ENCODE results near the gene SLC12A7.
A peak's percentile ranks its signal among the peaks of the same experiment; 100 is the strongest.

SLC12A7 gene

GRCh38 chr5:1090538-1090937 is 21.3 kb downstream of the SLC12A7 start (continued):
- TF ChIP-seq, protein P1, sequence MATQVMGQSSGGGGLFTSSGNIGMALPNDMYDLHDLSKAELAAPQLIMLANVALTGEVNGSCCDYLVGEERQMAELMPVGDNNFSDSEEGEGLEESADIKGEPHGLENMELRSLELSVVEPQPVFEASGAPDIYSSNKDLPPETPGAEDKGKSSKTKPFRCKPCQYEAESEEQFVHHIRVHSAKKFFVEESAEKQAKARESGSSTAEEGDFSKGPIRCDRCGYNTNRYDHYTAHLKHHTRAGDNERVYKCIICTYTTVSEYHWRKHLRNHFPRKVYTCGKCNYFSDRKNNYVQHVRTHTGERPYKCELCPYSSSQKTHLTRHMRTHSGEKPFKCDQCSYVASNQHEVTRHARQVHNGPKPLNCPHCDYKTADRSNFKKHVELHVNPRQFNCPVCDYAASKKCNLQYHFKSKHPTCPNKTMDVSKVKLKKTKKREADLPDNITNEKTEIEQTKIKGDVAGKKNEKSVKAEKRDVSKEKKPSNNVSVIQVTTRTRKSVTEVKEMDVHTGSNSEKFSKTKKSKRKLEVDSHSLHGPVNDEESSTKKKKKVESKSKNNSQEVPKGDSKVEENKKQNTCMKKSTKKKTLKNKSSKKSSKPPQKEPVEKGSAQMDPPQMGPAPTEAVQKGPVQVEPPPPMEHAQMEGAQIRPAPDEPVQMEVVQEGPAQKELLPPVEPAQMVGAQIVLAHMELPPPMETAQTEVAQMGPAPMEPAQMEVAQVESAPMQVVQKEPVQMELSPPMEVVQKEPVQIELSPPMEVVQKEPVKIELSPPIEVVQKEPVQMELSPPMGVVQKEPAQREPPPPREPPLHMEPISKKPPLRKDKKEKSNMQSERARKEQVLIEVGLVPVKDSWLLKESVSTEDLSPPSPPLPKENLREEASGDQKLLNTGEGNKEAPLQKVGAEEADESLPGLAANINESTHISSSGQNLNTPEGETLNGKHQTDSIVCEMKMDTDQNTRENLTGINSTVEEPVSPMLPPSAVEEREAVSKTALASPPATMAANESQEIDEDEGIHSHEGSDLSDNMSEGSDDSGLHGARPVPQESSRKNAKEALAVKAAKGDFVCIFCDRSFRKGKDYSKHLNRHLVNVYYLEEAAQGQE (tag by site-specific recombination; IDR thresholded peaks at IDR 0.05) = no peak
- TF ChIP-seq ZNF623 (tag by site-specific recombination; IDR thresholded peaks at IDR 0.05) = no peak
- TF ChIP-seq ZNF239 (tag by site-specific recombination; IDR thresholded peaks at IDR 0.05) = no peak
- TF ChIP-seq ZSCAN18 (tag by site-specific recombination; IDR thresholded peaks at IDR 0.05) = no peak
- TF ChIP-seq ZNF747 (tag by site-specific recombination; IDR thresholded peaks at IDR 0.05) = no peak

- ChIA-PET POLR2A (no interaction called here), CTCF (interaction anchor here (0.9 kb wide), 1 partner anchor 51 kb away, joined by 3 read pairs; no protein-coding TSS in a partner anchor)
- no peaks in the 10 kb centered on the region for H3K4me1 ChIP-seq (ENCODE audit: control insufficient read depth, insufficient read depth, low read length)
- TF ChIP-seq ZBTB20 (tag by site-specific recombination; IDR thresholded peaks at IDR 0.05) (no peak), GLIS2 (tag by site-specific recombination; IDR thresholded peaks at IDR 0.05) (peak; percentile 15; the same call in 1 of the 2 replicates)
- H3K36me3 ChIP-seq (ENCODE audit: control insufficient read depth in 2 of 2, insufficient read depth in 1 of 2, low read length in 2 of 2) = peaks cover 0 to 59% of the 10 kb centered on the region in 2 experiments; a peak in 1 of 3 replicates
- H3K9me3 ChIP-seq (ENCODE audit: control insufficient read depth, insufficient read depth, low read depth, low read length) = no peaks in the 10 kb centered on the region
- no peak overlapping the region for H3K4me3 ChIP-seq (ENCODE audit: low read depth, low read length)
- no peak overlapping the region for H3K27ac ChIP-seq (ENCODE audit: extremely low read depth, low read depth, low read length)
Measured at GRCh38 chr5:1089621-1090040, 22.2 kb downstream of the SLC12A7 start.

DNA sequence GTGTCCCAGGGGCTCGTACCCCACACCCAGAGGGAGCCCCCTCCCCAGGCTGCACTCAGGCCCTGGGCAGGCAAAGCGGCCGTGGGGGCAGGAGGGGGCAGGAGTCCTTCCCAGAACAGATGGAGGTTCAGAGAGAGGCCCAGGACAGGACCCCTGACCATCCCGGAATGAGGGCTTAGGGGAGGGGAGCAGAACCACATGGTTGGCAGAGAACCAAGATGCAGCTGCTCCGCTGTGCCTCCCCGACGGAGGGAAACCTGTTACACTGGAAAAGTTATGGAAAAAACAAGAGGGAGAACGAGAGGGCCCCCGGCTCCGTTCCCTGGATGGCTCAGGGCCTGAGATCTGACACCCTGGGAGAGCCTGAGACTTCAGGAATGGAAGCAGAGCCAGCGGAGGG is 22.7 kb downstream of the SLC12A7 start:
- Histone ChIP-seq H3K9me3 (ENCODE audit: control insufficient read depth, insufficient read depth, low read depth, low read length) (no peaks in the 10 kb centered on the region), H3K27ac (ENCODE audit: extremely low read depth, low read depth, low read length) (no peak overlapping the region), H3K4me3 (ENCODE audit: low read depth, low read length) (no peak overlapping the region), H3K4me1 (ENCODE audit: control insufficient read depth, insufficient read depth, low read length) (no peaks in the 10 kb centered on the region), H3K36me3 (ENCODE audit: control insufficient read depth in 2 of 2, insufficient read depth in 1 of 2, low read length in 2 of 2) (peaks cover 0 to 56% of the 10 kb centered on the region in 2 experiments; a peak in 1 of 3 replicates)
- ChIA-PET CTCF (interaction anchor here (0.9 kb wide), 1 partner anchor 52 kb away, joined by 3 read pairs; no protein-coding TSS in a partner anchor), POLR2A (no interaction called here)
- TF ChIP-seq ZNF555 (tag by site-specific recombination; conservative IDR thresholded peaks at IDR 0.05) (no peak), ZNF660 (tag by site-specific recombination; IDR thresholded peaks at IDR 0.05) (no peak), ZNF629 (tag by site-specific recombination; IDR thresholded peaks at IDR 0.05) (no peak), ZBTB26 (tag by site-specific recombination; optimal IDR thresholded peaks at IDR 0.05) (no peak), ZNF324 (tag by site-specific recombination; IDR thresholded peaks at IDR 0.05) (no peak), ZNF114 (tag by site-specific recombination; IDR thresholded peaks at IDR 0.05) (no peak), SETDB1 (IDR thresholded peaks at IDR 0.05; ENCODE audit: insufficient read length, low read length) (no peak), ZNF10 (tag by site-specific recombination; IDR thresholded peaks at IDR 0.05) (no peak), ZNF843 (tag by site-specific recombination; IDR thresholded peaks at IDR 0.05) (no peak)
- TF ChIP-seq, protein P2, sequence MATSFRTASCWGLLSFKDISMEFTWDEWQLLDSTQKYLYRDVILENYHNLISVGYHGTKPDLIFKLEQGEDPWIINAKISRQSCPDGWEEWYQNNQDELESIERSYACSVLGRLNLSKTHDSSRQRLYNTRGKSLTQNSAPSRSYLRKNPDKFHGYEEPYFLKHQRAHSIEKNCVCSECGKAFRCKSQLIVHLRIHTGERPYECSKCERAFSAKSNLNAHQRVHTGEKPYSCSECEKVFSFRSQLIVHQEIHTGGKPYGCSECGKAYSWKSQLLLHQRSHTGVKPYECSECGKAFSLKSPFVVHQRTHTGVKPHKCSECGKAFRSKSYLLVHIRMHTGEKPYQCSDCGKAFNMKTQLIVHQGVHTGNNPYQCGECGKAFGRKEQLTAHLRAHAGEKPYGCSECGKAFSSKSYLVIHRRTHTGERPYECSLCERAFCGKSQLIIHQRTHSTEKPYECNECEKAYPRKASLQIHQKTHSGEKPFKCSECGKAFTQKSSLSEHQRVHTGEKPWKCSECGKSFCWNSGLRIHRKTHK (tag by site-specific recombination; IDR thresholded peaks at IDR 0.05) = no peak
